ENCODE results near the gene MAF.

- TF ChIP-seq CTCF (IDR thresholded peaks at IDR 0.05; ENCODE audit: low read depth, low read length), result no peak
- TF ChIP-seq EZH2phosphoT487 (IDR thresholded peaks at IDR 0.05; ENCODE audit: low read depth), result no peak
Measured at GRCh38 chr16:79589601-79590102, 10.9 kb downstream of the MAF start.
